Heart left ventricle (tissue), 16 donors: Measurements from ENCODE around the gene RAB8A. TPM values are rescaled to one million over a fixed set of nuclear protein-coding genes. Genes with fewer than 3 reads are reported as not detected.

Experiments used
- ATAC-seq, 4 donors: fragments of 200-7000 bp; cut with Tn5 transposase; one replicate each; pipeline ENCODE4 v1.9.1; 2020 to 2022; ENCODE audit warnings: moderate library complexity in 4 of 4, mild to moderate bottlenecking in 3 of 4, moderate number of reproducible peaks in 1 of 4
- DNase-seq, 5 donors: peaks; one replicate each; pipeline ENCODE4 v3.0.0-alpha.2; 2020
- H3K27ac ChIP-seq, 12 donors: fragments of 200-600 bp; sonication (generic) in 4 of 12; one replicate each; pipeline versions ENCODE4 v1.5.0 to v1.8.0; 2016 to 2022; ENCODE audit warnings: mild to moderate bottlenecking in 2 of 12
- H3K27me3 ChIP-seq, 9 donors: fragments of 200-600 bp; sonication (generic) in 2 of 9; one replicate each; pipeline versions ENCODE4 v1.5.1 to v1.8.0; 2016 to 2022; ENCODE audit warnings: mild to moderate bottlenecking in 3 of 9
- H3K36me3 ChIP-seq, 9 donors: fragments of 200-600 bp; sonication (generic) in 2 of 9; one replicate each; pipeline versions ENCODE4 v1.5.0 to v1.8.0; 2018 to 2022; ENCODE audit warnings: mild to moderate bottlenecking in 2 of 9
- H3K4me1 ChIP-seq, 12 donors: fragments of 200-600 bp; sonication (generic) in 4 of 12; one replicate each; pipeline versions ENCODE4 v1.5.0 to v1.8.0; 2016 to 2022; ENCODE audit warnings: mild to moderate bottlenecking in 3 of 12
- H3K4me3 ChIP-seq, 12 donors: fragments of 200-600 bp; sonication (generic) in 4 of 12; one replicate each; pipeline versions ENCODE4 v1.5.0 to v1.8.0; 2017 to 2022; ENCODE audit warnings: mild to moderate bottlenecking in 9 of 12, moderate library complexity in 4 of 12
- H3K9me3 ChIP-seq, 12 donors: fragments of 200-600 bp; sonication (generic) in 4 of 12; one replicate each; pipeline versions ENCODE4 v1.5.0 to v1.8.0; 2016 to 2022; ENCODE audit warnings: mild to moderate bottlenecking in 1 of 12
- CTCF ChIP-seq, 12 donors: fragments of 200-600 bp; sonication (generic) in 4 of 12; IDR thresholded peaks; one replicate each; pipeline versions ENCODE4 v1.5.0 to v1.8.0; 2018 to 2022; ENCODE audit warnings: antibody characterized with exemption in 12 of 12, mild to moderate bottlenecking in 5 of 12
- POLR2A ChIP-seq, 2 donors: fragments of 450-650 bp; IDR thresholded peaks; one replicate each; pipeline ENCODE4 v1.6.1; 2017; ENCODE audit warnings: antibody characterized with exemption in 2 of 2, mild to moderate bottlenecking in 2 of 2, moderate library complexity in 2 of 2
- WGBS, 4 donors: extraction: QIAGEN DNeasy Blood & Tissue Kit in 2 of 4; methylation state at CpG; one replicate each; pipeline versions ENCODE4 v1.1.5 to v1.1.7; 2013 to 2018; 5-methylcytosine and 5-hydroxymethylcytosine counted together
- intact Hi-C, 10 donors: fragments of 100-400 bp; cut with DNase I; formaldehyde crosslinking; loops; one replicate each; pipeline versions ENCODE4 v1.11.1 to v1.14.2; 2022
- polyA plus RNA-seq, 2 donors: library from polyadenylated mRNA; stranded (reverse); fragments of 200-250 nt; gene quantifications; one replicate each; pipeline ENCODE4 v1.2.3, GENCODE V29; 2013
- total RNA-seq, 9 donors: library from RNA; depleted of rRNA in 2 of 9; stranded (reverse); fragments of >200 nt in 2 of 9; fragmentation: NEBNext Ultra II Directional in 3 of 9; extraction: Animal tissue kit (Norgen Biotek cat#: 25700) in 3 of 9; gene quantifications; one replicate each; pipeline versions ENCODE4 v1.1.0 to v1.2.4, GENCODE V29; 2016 to 2023
- donor health status: ischemic (EF 13 %, LVEDD 7.1; RV severe dilation, severe dysfunction).
- donor health status: healthy with polysubstance abuse.
- donor health status: DM: no; HTN: yes; CAD: no.
- donor health status: DM: no; HTN: no; CAD: no.
- donor health status: ischemic (EF 25% LVEDD 6.9; RV normal size, moderate dysfunction).
- donor health status: ischemic (EF 25% LVEDD 5.7; RV mildly dilated, moderate dysfunction).
- donor health status: healthy.
- donor health status: DM: yes; HTN: yes; CAD: no.
- donor health status: ischemic (EF 35%, LVEDD 5.7; RV mildly dilated, moderate dysfunction).
- donor health status: nonischemic (EF 11% LVEDD 7.7; RV severe dilation, severe dysfunction).
- donor health status: DM: yes; HTN: yes; CAD: no.
- donor health status: PGD.
- donor health status: ischemic (EF 29% LVEDD 5.4; RV normal size, mild dysfunction).
- donor health status: nonischemic (EF 23%, LVEDD 6.1; RV moderate dilation, normal function).

Gene RAB8A
- total and polyA plus RNA-seq, 11 donors: 7.8 to 53.7 (median 23.7) TPM

GRCh38 chr19:16089010-16089846, 22.5 kb upstream of the RAB8A start:
- Histone ChIP-seq H3K27ac (peak overlapping the region in 1 of 12 donors; percentile 100), H3K9me3 (no peaks in the 10 kb centered on the region), H3K36me3 (peaks cover 4 to 100% (median 100%) of the 10 kb centered on the region in 9 donors), H3K4me3 (no peak overlapping the region), H3K27me3 (no peaks in the 10 kb centered on the region), H3K4me1 (peaks cover 0 to 43% (median 12%) of the 10 kb centered on the region in 12 donors)
- ATAC-seq (no peak), DNase-seq (no peak)
- WGBS, 4 donors: 74 to 79% (median 77%) methylated on average over 10 of the region's 10 CpGs
- intact Hi-C loops: no loop called here
- TF ChIP-seq POLR2A (IDR thresholded peaks at IDR 0.05): no peak

GRCh38 chr19:16091546-16092475, 19.9 kb upstream of the RAB8A start:
- Histone ChIP-seq H3K9me3 (no peaks in the 10 kb centered on the region), H3K36me3 (peaks cover 0 to 100% (median 100%) of the 10 kb centered on the region in 9 donors), H3K4me3 (no peak overlapping the region), H3K4me1 (peaks cover 0 to 17% (median 3%) of the 10 kb centered on the region in 12 donors), H3K27me3 (no peaks in the 10 kb centered on the region), H3K27ac (peak overlapping the region in 1 of 12 donors; percentile 100)
- WGBS, 4 donors: 95 to 98% (median 96%) methylated on average over 13 of the region's 13 CpGs
- no peak for DNase-seq
- TF ChIP-seq POLR2A (IDR thresholded peaks at IDR 0.05) (no peak), CTCF (IDR thresholded peaks at IDR 0.05) (no peak)
- intact Hi-C loops: loop anchor here in 1 of 10 donors (2.0 kb wide), 1 partner anchor 25 kb away; no protein-coding TSS in a partner anchor
- no peak for ATAC-seq

- Histone ChIP-seq H3K4me3 (no peak overlapping the region), H3K9me3 (no peaks in the 10 kb centered on the region), H3K36me3 (peaks cover 0 to 100% (median 98%) of the 10 kb centered on the region in 9 donors), H3K27ac (peak overlapping the region in 5 of 12 donors; percentile 22 to 65 (median 40)), H3K27me3 (no peaks in the 10 kb centered on the region), H3K4me1 (peaks cover 0 to 7% (median 0%) of the 10 kb centered on the region in 12 donors)
- WGBS, 4 donors: 80 to 82% (median 80%) methylated on average over 10 of the region's 10 CpGs
- DNase-seq (no peak), ATAC-seq (peak in 1 of 4 donors; percentile 9)
- intact Hi-C loops: loop anchor here in 1 of 10 donors (5.0 kb wide), 1 partner anchor 52 kb away; no protein-coding TSS in a partner anchor
- TF ChIP-seq CTCF (IDR thresholded peaks at IDR 0.05): no peak
- no peak for TF ChIP-seq POLR2A (IDR thresholded peaks at IDR 0.05)
These were observed 17.2 kb upstream of the RAB8A start for GRCh38 chr19:16094360-16095070.

- Histone ChIP-seq H3K4me3 (no peak overlapping the region), H3K4me1 (peaks cover 0 to 7% (median 0%) of the 10 kb centered on the region in 12 donors), H3K9me3 (no peaks in the 10 kb centered on the region), H3K27me3 (no peaks in the 10 kb centered on the region), H3K36me3 (peaks cover 0 to 100% (median 98%) of the 10 kb centered on the region in 9 donors), H3K27ac (peak overlapping the region in 6 of 12 donors; percentile 22 to 65 (median 38))
- 74 to 75% (median 74%) methylated on average over 13 of the region's 13 CpGs for WGBS, 4 donors
- intact Hi-C loops: loop anchor here in 1 of 10 donors (5.0 kb wide), 1 partner anchor 53 kb away; no protein-coding TSS in a partner anchor
- peak in 3 of 4 donors; percentile 34 to 56 (median 48) for ATAC-seq
- DNase-seq: peak in 2 of 5 donors; percentile 57 to 69
- TF ChIP-seq CTCF (IDR thresholded peaks at IDR 0.05) (no peak), POLR2A (IDR thresholded peaks at IDR 0.05) (no peak)
These were observed 16.6 kb upstream of the RAB8A start for GRCh38 chr19:16095071-16095571.
